HL-60/S4 treated with retinoic acid at 250 ng/mL for 4 days and 3 days (cell line): ENCODE results near the gene AKT3.
"Not testable (repeated sequence)": the region's sequence is repeated elsewhere in the genome, so short reads cannot be mapped to it uniquely, and the experiment has no call there.

ENCODE experiments used
- in situ Hi-C: fragments of 300-500 bp; cut with MboI; formaldehyde crosslinking; loops from 2 replicates; pipeline ENCODE4 v1.7.0; 2022; ENCODE audit warnings: low sequenced_read_pairs

Gene AKT3

DNA sequence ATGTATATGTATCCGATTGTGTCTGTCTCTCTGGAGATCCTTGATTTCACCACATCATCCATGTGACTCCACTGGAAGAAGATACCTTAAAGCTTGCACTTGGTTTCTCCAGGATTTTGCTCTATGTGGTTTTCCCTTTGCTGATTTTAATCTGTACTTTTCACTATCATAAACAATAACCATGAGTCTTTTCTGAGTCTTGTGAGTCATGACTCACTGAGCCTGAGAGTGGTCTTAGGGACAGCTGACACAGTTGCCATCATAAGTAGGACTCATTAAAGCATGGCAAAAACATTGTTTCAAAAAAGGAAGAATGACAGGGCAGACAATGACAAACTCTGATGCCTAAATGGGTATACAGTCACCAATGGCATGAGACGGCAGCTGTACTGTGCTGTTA lies 226.2 kb downstream of the AKT3 start:
- in situ Hi-C loops, result no loop called here

DNA sequence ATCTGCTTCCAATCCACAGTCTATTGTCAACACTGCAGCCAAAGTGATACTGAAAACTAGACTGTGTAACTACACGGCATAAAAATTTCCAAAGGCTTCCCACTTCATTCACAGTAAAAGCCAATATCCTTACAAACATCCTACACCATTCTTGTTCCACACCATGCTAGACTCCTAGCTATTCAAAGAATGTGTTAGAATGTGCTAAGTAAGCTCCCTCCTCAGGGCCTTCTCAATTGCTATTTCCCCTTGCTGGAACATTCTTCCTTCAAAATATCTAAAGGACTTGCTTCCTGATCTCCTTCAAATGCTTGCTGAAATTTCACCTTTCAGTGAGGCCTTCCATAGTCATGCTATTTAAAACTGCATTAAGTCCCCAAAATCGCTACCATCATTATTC lies 228.1 kb downstream of the AKT3 start:
- in situ Hi-C loops, result no loop called here

DNA sequence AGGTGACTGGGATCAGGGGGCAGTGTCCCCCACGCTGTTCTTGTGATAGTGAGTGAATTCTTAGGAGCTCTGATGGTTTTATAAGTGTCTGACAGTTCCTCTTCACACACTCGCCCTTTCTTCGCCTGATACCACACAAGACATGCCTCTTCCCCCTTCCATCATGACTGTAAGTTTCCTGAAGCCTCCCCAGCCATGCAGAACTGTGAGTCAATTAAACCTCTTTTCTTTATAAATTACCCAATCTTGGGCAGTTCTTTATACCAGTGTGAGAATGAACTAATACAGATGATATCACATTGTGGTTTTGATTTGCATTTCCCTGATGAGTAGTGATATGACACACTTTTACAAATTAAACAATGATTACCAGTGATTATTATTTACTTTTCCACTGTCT lies 229.9 kb downstream of the AKT3 start:
- in situ Hi-C loops, result no loop called here

DNA sequence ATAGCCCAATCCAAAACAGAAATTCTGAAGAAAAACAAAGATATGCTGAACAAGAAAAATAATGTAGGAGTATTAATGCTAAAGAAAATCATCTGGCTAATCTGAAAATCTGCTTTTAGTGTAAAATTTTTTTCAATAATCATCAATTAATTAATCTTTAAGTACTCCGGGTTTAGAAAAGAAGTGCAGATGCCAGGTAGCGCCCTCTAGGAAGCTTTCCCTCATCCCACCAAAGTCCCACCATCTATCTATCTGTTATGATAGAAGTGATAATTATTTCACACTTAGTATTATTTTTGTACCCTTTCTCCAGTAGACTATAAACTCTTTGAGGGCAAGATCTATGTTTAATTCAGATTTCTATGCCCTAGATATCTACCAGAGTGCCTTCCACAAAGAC lies 240.3 kb downstream of the AKT3 start:
- in situ Hi-C loops, result no loop called here

DNA sequence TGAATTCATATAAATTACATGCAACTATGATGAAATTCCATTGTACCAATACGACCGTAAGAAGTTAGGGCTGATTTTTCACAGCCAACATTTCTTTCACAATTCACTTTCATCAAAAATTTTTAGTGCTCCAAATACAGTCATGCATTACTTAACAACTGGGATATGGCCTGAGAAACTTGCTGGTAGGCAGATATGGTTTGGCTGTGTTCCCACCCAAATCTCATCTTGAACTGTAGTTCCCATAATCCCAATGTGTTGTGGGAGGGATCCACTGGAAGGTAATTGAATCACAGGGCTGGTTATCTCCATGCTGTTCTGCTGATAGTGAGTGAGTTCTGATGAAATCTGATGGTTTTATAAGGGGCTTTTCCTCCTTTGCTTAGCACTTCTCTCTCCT lies 244.4 kb downstream of the AKT3 start:
- in situ Hi-C loops, result no loop called here

DNA sequence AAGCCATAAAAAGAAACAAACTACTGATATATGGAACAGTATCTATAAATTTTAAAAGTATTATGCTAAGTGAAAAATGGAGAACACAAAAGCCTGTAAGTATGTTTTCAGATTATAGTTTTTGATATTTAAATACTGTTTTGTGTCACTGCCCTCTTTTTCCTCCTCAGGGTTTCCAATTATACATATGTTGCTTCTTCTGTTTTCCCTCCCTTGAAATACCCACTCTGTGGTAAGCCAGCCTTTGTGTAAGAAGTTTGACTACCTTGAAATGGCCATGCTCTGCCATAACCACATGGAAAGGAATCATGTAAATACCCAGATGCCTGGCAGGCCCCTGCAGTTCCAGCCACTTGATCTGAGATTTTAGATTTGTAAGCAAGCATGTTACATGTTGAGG lies 248.3 kb downstream of the AKT3 start:
- in situ Hi-C loops, result no loop called here

DNA sequence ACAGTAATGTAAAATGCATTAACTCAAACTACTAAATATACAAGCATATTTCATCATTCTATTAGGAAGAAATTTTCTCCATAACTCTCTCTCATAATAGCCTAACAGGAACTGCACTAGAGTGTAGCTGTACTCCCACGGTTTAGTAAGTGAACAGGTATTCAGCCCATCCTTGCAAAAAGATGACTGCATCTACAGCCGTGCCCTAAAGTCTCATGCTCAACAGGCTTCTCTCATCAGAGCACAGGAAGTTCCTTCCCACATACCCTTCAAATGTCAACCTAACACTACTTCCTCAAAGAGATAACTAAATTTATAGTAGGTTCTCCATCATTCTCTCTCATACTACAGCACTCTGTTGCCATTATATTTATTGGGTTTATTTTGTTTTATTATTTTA lies 251.6 kb downstream of the AKT3 start:
- in situ Hi-C loops, result no loop called here

DNA sequence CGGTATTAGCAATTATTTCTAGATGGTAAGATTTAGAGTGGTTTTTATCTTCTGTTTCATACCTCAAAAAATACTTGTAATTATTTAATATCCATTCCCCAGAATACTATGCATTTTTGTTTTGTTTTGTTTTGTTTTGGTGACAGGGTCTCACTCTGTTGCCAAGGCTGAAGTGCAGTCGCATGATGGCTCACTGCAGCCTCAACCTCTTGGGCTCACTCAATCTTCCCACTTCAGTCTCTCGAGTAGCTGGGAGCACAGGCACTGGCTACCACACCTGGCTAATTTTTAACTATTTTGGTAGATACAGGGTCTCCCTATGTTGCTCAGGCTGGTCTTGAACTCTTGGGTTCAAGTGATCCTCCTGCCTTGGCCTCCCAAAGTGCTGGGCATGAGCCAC lies 252.7 kb downstream of the AKT3 start:
- in situ Hi-C loops, result no loop called here

DNA sequence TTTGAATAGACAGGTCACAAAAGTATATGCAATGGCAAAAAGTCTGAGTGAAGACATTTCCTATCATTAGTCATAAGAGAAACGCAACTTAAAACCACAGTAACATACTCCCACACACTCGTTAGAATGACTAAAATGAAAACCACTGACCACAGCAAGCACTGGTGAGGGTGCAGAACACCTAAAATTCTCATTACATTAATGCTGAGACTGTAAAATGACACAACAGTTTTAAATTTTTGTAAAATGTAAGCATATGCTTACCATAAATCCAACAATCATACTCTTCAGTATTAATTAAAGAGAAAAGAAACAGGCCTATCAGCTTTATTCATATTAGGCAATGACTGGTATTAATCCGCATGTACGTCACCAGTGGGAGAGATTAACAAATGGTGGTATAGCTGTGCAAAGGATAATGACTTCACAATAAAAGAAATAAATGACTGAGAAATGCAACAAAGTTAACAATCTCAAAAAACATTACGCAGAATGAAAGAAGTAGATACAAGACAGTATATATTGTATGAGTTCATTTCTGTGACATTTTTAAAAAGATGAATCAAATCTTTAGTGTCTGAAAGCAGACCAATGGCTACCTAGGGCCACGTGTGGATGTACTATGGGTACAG lies 253.5 kb downstream of the AKT3 start:
- in situ Hi-C loops, result no loop called here

DNA sequence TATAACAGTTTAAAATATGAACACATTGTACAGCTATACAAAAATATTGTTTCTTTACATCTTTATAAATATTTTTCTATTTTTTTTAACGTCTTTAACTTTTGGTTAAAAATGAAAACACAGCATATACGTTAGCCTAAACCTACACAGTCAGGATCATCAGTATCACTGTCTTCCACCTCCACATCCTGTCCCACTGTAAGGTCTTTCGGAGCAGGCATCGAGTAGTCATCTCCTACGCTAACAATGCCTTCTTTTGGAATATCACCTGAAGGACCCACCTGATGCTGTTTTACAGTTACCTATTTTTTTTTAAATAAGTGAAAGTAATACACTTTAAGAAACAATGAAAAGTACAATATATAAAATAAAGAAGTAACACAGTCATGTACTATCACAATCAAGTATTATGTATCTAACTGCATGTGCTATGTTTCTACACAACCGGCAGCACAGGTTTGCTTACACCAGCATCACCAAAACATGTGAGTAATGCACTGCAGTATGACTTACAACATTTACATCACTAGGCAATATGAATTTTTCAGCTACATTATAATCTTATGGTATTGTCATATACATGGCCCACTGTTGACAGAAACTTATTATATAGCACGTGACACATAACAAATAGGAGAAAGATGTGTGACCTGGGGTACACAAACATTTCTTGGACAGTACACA lies 254.4 kb downstream of the AKT3 start:
- in situ Hi-C loops, result no loop called here

DNA sequence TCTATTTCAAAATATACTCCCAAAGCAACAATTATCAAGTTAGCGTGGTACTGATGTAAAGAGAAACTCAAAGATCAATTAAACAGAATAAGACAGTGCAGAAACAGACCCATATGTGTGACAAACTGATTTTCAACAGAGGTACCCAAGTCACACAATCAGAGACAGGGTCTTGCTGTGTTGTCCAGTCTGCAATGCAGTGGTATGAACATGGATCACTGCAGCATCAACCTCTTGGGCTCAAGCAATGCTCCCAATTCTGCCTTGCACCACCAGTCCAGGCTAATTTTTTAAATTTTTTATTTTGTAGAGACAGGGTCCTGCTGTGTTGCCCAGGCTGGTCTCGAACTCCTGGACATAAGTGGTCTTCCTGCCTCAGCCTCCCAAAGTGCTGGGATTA lies 255.6 kb downstream of the AKT3 start:
- in situ Hi-C loops, result no loop called here

DNA sequence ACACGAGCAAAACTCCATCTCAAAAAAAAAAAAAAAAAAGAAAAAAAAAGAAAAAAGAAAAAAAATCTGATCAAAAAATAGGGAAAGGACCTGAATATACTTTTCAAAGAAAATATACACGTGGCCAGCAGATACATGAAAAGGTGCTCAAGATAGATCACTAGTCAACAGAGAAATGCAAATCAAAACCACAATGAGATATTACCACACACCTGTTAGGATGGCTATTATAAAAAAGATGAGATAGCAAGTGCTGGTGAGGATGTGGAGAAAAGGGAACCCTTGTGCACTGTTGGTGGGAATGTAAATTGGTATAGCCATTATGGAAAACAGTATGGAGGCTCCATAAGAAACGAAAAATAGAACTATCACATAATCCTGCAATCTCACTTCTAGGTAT lies 260.8 kb downstream of the AKT3 start:
- in situ Hi-C loops, result not testable (repeated sequence)

DNA sequence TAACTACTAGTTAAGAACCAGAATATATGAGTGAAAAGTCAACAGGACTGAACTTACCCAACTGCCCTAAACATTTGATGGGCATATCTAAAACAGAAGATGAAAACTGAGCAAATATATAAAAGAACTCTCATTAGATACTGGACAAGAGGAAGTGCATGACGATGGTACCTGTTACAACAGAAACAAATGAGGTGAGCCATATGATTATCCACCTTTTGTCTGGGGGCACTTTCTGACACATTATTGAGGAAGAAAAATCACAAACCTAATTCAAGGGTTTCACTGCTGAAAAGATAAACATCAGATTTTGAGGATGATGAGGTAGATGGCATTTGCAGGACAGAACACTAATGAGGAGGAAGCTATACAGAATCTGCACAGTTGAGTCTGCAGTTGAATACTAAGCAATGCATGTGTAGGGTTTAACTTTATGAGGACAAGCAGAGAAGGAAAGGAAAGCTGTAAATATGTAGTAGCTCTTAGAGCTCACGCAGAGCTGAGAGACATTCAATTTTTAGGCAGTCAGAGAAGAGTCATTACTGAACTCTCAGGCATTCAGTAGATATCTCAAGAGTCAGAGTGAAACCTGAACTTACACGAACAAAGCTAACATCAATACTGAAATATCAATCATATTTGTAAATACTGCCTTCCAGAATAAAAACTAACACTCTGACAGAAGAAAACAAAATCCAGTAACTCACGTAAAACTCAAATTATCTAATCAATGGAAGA lies 262.1 kb downstream of the AKT3 start:
- in situ Hi-C loops, result no loop called here

DNA sequence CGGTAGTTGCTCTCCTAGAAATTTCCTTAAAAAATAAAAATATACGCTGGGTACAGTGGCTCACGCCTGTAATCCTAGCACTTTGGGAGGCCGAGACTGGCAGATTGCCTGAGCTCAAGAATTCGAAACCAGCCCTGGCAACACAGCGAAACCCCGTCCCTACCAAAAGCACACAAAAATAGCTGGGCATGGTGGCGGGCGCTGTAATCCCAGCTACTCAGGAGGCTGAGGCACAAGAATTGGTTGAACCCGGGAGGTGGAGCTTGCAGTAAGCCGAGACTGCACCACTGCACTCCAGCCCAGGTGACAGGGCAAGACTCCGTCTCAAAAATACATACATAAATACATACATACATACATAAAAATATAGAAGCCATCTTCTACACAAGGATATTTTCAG lies 262.8 kb downstream of the AKT3 start:
- in situ Hi-C loops, result no loop called here

DNA sequence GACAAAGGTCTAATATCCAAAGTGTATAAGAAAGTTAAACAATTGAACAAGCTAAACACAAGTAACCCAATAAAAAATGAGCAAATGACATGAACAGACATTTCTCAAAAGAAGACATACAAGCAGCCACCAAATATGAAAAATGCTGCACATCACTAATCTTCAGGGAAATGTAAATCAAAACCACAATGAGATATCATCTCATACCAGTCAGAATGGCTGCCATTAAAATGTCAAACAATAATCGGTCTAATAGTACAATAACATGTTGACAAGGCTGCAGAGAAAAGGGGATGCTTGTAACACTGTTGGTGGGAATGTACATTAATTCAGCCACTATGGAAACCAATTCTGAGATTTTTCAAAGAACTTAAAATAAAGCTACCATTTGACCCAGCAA lies 264.1 kb downstream of the AKT3 start:
- in situ Hi-C loops, result no loop called here

DNA sequence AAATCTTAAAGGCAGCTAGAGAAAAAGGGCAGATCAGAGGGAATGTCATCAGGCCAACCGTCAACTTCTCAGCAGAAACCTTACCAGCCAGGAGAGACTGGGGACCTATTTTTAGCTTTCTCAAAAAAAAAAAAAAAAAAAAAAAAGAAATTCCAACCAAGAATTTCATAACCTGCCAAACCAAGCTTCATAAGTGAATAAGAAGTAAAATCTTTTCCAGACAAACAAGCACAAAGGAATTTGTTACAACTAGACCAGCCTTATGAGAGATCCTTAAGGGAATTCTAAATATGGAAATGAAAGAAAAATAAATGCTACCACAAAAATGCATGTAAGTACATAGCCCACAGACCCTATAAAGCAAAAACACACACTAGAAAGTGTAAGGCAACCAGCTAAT lies 267.7 kb downstream of the AKT3 start:
- in situ Hi-C loops, result no loop called here

DNA sequence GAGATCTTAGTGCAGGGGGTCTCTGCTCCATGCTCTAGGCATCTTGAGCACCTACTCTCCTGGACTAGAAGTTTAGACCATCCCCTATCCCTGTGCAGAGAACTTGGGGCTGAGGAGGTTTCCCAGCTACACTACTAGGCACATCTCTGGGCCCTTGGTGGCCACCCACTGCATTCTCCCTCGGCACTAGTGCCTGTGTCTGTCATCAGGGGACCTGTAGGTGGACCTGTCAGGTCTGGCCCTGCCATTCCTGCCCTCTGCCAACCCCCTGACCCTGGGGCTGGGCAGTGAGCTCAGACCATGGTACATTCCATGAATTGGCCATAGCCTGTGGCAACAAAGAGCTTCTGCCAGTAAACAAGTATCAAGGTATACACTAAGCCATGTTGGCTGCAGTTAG lies 269.1 kb downstream of the AKT3 start:
- in situ Hi-C loops, result no loop called here

DNA sequence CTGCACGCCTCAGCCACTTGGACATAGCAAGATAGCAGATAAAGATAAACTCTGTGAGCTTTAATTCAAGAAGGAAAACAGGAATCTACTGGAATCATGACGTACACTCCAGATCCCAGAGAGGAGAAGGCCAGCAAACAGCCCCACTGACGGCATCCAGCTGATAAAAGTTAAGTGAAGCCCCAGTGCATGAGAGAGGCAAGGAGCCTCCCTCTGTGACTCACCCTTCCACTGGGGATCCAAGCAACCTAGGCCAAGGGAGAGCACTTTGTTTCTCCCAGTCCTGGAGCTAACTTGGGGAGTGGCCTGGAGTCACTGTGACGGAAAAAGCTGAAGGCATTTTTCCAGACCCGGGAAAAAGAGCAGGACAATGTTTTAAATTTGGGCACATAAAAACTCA lies 270.0 kb downstream of the AKT3 start:
- in situ Hi-C loops, result no loop called here

DNA sequence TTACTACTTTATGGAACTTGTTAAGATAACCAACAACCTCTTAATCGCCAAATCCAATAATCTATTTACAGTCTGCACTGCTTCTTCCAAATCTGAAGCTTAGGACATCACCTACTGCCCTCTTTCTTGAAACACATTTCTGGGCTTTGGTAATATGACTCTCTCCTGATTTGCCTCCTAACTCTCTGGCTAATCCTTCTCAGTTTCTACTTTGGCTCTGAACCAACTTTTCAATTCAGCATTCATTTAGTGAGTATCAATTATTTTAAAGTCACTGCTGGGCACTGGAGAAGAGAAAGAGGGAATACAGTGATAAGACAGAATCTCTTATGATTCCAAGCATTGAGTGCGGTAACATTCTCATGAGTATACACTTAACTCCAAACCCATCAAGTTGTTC lies 275.0 kb downstream of the AKT3 start:
- in situ Hi-C loops, result no loop called here

DNA sequence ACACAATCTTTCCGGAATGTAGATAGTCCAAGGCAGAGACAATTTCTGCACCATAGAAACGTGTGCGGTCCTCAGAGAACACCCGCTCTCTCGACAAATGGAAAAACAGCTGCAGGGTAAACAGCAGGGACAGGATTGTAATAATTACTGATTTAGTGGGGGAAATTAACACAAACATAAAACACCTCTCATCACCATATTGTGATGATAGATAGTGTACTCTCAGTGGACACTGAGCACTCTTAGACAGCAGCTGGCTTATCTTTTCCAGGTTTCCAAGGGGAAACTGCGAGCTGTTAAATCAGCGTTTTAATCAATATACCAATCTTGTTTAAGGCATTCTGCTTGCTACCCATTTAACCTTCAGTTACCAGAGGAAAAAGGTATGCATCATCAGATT lies 277.1 kb downstream of the AKT3 start:
- in situ Hi-C loops, result no loop called here

DNA sequence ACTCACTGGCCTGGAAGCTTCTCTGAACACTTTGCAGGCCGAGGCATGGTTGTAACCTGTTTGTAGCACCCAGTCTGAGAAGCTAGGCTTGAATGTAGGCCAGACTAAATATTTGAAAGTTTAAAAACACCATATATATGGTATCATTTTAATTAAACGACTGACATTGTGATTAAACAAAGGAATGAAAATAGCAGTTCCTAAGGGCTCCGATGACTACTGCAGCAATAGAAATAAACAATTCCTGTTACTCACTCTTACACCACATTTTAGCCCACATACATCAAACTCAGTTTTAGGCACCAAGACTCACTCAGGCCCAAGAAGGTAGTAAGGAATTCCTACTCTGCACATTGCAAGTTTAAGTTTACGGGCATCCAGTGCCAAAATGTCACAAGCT lies 281.2 kb downstream of the AKT3 start:
- in situ Hi-C loops, result no loop called here

DNA sequence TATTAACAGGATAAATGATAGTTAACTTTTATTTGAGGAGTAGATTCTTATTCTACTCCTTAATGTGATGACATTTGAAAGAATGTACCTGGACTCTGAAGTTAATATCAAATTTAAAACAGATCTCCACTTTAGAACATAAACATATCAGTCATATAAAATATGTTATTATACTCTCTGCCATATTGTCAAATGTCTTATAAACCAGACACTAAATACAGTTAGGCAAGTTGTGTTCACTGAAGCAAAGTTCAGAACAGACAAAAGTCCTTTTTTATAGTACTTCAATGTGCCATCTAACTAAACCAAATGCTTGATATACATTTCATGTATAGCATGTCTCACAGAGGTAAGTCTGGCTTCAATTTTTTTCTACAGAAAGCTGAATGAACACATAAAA lies 285.2 kb downstream of the AKT3 start:
- in situ Hi-C loops, result no loop called here
